HG02884 (cell line): ENCODE data around the gene LUC7L3.
"Not testable (repeated sequence)": the region's sequence is repeated elsewhere in the genome, so short reads cannot be mapped to it uniquely, and the experiment has no call there.

Source experiments
- ATAC-seq: cut with Tn5 transposase; IDR thresholded peaks from one replicate; pipeline ENCODE4 v1.9.1; 2021; ENCODE audit warnings: mild to moderate bottlenecking, moderate library complexity; ENCODE audit not compliant: unreplicated experiment

Gene LUC7L3

DNA sequence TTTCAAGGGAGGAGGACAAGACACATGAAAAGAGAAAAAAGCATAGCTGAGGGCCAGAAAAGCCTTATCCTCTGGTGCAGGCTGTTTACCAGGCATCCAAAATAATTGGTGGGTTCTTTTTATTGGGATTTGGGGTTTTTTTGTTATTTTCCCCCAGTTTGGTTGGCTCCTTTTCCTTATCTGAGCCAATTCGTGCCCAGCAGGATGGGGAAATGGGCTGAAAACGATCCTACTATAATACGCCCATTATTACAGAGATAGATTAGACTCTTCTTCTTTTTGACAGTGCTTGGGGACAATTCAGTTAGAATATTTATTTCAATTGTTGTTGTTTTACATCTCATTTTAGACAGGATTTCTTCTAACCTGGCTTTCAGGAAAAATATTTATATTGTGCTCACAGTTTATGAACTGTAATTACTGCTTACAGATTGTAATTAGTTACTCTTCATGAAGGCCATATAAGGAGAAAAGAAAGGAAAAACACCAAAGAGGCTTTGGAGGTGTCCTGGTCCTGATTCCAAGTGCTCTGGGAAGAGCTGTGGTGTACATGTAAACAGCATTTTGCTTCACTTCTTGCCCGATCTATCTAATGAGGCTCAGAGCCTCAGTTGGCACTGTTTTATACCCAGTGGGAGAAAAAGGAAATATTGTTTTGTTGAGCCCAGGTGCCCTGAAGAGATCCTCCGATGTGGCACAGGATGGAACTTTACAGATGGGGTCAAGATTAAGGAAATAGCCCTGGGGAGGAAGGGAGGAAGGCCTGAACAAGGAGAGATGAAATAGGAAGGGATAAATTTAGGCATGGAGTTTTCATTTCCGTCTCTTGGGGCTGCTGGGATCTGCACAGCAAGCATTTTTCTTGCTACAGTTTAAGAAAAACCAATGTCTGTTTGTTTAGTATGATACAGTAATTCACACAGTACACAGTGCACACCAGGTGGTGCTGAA is 11.1 kb upstream of the LUC7L3 start:
- ATAC-seq, result no peak

DNA sequence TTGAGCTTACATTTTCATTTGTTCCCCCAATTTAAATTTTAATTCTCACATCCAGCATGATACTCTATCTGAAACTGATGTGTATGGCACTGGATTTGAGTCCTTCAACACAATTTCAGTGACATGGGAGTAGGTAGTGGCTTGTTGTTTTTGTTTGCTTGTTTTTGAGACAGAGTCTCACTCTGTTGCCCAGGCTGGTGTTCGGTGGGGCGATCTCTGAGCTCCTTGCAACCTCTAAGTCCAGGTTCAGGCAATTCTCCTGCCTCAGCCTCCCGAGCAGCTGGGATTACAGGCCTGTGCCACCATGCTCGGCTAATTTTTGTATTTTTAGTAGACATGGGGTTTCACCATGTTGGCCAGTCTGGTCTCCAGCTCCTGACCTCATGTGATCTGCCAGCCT is 10.3 kb upstream of the LUC7L3 start:
- not testable (repeated sequence) for ATAC-seq

DNA sequence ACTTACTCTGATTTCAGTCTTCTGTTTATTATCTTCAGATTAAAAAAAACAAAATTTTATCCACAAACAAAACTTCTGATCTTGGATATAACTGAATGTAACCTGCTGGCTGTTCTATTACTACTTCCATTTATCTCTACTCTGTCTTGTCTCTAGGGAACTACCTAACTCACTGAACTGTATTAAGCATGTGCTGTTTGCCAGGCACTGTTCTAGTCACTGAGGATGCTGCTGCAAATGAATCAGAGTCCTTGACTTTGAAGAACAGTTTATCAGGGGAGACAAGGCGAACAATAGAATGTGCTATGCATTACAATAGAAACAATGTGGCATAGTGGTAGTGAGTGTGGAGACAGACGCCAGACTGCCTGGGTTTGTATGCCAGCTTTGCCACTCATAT is 9.4 kb upstream of the LUC7L3 start:
- ATAC-seq, result no peak

DNA sequence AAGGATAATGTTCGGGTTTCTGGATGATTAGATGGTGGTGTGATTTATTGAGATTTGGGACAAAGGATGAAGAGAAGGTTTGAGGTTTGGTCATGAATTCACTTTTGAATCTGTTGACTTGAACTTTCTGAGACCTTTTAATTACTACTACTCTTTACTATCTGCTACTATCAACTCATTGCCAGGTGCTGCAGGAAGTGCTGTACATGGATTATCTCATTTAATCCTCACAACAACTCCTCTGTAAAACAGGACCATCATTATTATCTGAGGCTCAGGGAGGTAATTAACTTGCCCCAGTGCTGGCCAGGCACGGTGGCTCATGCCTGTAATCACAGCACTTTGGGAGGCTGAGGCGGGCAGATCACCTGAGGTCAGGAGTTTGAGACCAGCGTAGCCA is 8.8 kb upstream of the LUC7L3 start:
- ATAC-seq, result no peak

DNA sequence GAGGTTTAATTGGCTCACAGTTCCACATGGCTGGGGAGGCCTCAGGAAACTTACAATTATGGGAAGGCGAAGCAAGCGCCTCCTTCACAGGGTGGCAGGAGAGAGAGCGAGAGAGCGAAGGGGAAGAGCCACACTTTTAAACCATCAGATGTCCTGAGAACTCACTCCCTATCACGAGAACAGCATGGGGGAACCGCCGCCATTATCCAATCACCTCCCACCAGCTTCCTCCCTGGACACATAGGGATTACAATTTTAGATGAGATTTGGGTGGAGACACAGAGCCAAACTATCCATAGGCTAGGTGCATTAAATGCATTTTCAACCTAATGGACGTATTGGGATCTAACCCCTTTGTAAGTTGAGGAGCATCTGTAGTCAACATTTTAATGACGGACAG is 6.8 kb upstream of the LUC7L3 start:
- ATAC-seq, result no peak

DNA sequence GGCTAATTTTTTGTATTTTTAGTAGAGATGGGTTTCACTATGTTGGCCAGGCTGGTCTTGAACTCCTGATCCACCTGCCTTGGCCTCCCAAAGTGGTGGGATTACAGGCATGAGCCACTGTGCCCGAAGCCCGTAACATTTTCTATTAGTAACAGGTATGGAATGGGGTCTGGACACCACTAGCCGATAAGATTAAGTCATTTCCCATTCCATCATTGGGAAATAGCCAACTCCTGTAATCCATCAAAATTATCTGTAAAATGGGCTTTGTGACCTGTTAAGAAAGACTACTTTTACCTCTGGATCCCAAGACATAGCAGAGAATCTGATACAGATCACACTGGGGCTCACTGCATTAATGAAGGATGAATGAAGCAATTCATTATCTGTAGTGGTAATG is 3.9 kb upstream of the LUC7L3 start:
- no peak for ATAC-seq

DNA sequence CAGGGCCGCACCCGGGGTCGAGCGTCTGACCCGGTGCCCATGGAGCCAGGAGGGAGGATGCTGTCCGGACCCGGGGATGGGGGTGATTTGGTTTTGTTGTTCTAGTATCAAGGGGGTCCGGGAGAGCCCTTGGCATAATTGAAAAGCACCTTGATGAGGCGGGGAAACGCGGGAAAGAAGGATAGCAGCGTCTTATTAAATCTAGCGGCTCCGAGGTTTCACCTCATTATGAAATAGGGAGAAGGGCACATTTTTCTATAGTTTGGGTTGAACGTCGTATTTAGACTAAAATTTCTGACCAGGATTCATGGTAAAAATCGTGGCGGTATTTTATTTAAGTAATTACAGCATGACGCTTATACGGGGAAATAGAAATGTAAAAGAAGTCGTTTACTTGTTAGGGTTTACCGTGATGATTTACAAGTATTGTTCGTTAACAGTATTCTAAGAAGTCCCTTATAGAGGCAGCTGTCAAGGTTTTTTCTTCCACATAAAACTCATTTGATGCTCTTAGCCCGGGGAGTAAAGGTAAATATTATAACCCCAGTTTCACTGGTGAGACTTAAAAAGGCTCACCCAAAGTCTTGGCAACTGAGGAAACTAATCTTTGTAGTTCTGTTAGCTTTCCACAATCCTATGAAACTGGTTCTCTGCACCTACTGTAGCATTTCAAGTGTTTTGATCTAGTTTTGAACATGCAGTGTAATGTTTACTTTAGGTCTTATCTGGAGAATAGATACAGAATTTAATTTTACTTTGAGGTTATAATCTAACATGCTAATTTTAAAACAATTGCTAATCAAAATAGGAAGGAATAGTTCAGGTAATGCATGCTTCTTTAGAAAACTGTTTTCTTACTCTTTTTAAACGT is 756 bp downstream of the LUC7L3 start:
- ATAC-seq, result no peak

DNA sequence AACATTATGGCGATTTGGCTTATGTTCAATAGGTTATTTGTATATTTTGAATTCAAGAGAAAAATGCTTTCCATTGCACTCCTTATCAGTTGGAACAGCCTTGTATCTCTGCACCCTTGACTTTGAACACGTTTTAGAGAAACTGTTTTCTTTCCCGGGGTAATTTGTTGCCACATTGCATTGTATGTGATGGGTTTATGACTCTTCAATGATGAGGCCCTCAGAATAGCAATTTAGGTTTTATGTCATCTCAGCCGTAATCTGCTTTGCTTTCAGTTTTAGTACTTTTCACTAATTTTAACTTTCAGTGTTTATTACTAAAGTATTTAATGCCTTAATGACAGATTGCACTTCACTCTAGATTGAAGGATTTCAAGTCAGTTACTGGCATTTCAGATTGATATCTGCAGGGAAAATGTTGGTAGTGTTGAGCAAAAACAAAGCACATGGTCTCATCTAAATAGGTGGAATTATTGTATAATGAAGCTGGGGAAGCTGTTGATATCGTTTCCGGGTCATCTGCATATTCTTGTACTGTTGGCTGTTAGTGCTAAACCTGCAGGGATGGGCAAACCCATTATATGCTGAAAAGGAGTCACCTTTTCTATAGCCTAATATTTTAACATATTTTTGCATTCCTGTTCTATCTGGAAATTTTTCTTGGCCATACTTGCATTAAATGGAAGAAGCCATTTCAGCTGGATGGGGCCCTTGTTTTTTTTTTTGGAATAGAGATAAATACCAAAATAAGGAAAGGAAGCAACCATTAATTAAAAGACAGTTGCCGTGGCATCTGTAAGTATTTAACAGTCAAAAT is 2.0 kb downstream of the LUC7L3 start:
- no peak for ATAC-seq

DNA sequence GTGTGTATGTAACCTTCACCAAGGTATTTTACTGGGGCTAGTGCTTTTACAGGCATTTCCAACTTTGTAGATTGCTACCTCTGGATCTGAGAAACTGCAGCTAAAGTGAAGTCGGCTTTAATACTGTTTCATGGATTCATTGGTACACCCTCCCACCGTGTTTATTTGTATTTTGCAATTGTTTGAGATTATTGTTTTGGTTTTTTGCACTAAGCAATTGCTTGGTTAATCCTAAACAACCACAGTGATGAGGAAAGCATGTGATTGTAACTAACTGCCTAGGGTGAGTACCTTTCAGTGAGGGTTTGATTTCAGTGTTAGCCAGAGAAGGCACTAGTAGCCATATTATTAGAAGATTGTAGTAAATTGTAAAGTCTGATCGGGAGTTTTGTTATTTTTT is 3.3 kb downstream of the LUC7L3 start:
- ATAC-seq, result no peak

DNA sequence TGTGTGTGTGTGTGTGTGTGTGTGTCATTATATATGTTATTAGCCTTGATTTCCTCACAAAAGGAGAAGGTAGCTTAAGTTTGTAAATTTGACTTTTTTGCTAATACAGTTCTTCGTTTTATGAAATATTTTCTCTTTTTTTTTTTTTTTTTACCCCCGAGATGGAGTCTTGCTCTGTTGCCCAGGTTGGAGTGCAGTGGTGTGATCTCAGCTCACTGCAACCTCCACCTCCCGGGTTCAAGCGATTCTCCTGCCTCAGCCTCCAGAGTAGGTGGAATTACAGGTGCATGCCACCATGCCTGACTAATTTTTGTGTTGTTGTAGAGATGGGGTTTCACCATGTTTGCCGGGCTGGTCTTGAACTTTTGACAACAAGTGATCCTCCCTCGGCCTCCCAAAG is 5.2 kb downstream of the LUC7L3 start:
- not testable (repeated sequence) for ATAC-seq

DNA sequence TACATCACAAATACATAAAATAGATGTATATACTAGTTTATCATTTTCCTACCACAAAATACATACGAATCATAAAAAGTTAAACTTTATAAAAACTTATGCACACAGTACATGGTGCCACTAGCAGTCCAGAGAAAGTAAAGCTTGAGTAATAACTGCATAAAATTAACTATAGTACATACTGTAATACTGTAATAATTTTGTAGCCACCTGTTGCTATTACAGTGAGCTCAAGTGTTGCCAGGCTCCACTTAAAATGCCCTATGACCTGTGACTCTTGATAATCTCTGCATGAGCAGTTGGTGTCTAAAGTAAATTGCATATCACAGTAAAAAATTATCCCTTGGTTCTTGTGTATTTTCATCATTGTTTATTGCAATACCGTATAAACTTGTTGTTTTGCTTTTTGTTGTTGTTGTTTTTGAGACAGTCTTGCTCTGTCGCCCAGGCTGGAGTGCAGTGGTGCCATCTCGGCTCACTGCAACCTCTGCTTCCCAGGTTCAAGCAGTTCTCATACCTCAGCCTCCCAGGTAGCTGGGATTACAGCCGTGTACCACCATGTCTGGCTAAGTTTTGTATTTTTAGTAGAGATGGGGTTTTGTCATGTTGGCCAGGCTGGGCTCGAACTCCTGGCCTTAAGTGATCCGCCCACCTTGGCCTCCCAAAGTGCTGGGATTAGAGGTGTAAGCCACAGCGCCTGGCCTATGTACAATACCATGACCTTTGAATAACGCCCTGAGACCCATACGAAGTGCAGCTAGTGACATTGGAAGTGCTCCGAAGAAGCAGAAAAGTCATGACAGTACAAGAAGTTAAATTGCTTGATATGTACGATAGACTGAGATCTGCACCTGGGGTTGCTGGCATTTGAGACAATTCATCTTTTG is 6.6 kb downstream of the LUC7L3 start:
- no peak for ATAC-seq

DNA sequence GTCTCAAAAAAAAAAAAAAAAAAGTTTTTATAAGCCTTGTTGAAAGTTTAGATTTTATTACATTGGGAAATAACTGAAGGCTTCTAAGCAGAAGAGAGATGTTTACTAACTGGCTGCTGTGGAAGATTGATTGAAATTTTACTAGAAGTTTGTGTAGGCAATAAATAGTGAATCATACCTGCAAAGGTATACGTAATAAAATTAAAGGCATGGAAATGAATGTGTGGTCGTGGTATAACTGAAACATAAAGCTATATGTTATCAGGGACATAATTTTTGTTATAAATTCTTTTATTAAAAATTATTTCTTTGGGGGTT is 8.7 kb downstream of the LUC7L3 start:
- no peak for ATAC-seq

DNA sequence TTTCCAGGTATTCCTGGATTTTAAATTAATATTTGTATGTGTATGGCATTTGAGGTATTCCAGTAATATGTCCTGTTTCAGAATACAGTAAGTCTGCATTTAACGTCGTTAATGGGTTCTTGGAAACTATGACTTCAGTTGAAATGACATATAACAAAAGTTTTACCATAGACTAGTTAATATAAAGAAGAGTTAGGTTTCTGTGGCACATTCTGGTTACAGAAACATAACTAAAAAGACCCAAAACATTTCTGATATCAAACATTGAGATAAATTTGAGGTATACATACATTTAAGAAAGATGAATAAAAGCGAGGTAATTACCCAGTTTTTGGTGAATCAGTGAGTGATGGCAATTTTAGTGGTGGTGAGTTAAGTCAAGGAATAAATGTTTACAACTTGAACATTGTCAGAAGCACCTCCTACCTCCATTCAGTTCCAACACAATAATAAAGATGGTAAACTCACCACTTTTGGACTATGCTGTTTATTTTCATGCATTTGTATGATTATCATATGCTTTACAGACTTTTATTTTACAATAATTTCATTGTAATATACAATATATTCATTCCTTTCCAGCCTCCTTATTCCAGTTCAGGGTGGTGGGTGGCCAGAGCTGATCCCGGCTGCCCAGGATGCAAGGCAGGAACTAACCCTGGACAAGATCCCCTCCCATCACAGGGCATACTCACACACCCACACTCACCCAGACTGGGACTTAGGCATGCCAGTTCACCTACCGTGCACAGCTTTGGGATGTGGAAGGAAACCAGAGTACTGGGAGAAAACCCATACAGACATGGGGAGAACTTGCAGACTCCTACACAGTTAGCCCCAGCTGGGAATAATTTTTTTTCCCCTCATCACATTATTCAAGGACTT is 9.7 kb downstream of the LUC7L3 start:
- no peak for ATAC-seq

DNA sequence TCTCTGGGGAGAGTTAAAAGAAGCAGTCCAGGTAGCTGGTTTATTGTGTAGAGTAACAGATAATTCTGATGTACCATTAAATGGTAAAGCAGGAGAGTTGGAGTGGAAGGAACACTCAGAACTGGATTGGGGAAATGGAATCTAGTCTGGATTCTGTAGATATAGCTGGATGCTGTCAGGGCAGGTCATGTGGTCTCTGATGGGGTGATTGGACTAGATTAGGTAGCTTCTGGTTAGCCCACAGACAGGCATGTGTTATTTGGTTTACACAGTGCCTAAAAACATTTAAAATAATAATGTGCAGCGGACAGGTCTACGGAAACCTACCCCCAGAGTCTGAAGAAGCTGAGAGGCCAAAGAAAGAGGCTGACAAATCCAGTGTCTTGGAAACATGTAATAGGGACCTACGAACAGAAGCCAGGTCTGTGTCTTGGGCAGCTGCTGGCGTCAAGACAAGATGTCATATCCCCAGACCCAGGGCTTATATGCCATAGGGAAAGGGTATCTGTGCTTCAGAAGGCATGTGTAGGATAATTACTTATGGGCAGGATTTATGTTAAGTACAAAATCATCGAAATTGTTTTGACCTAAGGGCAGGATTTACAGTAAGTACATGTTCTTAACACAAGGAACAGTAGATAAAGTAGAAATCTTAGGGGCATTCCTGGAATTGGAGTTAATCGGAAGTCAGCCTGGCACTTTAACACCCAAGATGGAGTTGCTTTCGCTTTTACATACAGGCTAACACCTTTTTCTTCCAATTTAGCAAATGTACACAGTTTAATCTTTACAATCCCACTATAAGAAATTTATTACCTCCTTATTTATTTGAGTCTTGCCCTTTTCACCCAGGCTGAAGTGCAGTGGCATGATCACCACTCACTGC is 12.4 kb downstream of the LUC7L3 start:
- ATAC-seq, result no peak

DNA sequence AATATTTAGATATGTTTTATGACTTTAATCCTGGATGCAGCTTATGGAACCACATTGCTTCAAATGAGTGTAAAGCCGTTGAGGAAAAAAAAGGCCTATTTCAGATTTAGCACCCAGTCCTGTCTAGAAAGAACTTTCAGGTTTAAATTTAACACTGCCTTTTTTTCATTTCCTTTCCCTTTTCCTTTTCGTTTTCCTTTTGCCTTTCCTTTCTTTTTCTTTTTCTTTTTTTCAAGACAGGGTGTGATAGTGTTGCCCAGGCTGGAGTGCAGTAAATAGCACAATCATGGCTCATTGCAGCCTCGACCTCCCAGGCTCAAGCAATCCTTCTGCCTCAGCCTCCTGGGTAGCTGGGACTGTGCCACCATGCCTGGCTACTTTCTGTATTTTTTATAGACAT is 15.9 kb downstream of the LUC7L3 start:
- ATAC-seq, result no peak

DNA sequence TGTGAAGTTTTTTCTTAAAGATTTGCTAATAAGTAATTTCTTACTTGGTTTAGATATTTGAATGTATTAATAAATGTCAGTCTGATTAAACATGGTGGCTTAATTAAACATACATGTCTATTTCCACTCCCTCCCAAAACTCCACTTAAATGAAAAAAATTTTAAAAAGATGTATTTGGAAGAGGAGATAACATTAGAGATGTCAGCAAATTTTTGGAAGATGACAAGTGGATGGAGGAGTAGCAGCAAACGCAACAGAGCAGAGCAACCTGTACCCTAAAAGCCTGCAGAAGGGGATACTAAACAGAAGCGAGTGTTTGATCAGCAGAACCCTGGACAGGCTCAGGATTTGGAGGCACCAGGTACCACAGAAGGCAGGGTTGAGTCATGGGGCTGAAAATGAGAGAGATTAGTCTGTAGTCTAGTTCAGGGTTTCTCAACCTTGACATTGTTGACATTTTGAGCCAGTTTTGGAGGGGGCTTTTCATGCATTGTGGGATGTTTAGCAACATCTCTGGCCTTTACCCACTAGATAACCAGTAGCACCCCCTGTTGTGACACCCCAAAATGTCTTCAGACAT is 17.8 kb downstream of the LUC7L3 start:
- no peak for ATAC-seq

DNA sequence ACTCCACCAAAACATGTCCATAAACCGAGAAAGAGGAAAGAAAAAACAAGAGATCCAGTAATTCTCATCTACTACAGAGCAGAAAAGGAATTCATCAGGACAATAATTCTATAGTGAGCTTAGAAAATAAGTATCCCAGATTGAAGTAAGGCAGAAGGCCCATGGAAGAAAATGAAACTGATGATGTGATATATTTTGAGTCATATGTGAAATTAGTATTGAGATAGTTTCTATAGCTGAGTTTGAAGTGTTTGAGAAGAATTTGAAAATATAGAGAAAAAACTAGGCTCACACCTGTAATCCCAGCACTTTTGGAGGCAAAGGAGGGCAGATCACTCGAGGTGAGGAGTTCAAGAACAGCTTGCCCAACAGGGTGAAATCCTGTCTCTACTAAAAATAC is 19.7 kb downstream of the LUC7L3 start:
- no peak for ATAC-seq

DNA sequence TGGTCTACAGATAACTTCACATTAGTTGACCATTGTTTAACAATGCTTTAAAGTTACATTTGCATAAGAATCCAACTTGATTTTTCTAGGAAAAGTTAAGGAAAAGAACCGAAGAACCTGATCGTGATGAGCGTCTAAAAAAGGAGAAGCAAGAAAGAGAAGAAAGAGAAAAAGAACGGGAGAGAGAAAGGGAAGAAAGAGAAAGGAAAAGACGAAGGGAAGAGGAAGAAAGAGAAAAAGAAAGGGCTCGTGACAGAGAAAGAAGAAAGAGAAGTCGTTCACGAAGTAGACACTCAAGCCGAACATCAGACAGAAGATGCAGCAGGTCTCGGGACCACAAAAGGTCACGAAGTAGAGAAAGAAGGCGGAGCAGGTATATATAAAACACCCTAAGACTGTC is 26.2 kb downstream of the LUC7L3 start:
- no peak for ATAC-seq
